B cell (primary cell): ENCODE data around the gene AOPEP.

Experiments used
- EZH2 ChIP-seq: IDR thresholded peaks from 2 replicates; pipeline ENCODE4 v1.6.1; 2012; ENCODE audit warnings: borderline replicate concordance, low read depth, mild to moderate bottlenecking, moderate library complexity, low read length; ENCODE audit not compliant: insufficient read depth, poor library complexity, severe bottlenecking
- TF ChIP-seq, protein P1 (sequence below): fragments of 200-600 bp; IDR thresholded peaks from one replicate; pipeline ENCODE4 v1.8.0; 2022; ENCODE audit warnings: antibody characterized with exemption, mild to moderate bottlenecking

DNA sequence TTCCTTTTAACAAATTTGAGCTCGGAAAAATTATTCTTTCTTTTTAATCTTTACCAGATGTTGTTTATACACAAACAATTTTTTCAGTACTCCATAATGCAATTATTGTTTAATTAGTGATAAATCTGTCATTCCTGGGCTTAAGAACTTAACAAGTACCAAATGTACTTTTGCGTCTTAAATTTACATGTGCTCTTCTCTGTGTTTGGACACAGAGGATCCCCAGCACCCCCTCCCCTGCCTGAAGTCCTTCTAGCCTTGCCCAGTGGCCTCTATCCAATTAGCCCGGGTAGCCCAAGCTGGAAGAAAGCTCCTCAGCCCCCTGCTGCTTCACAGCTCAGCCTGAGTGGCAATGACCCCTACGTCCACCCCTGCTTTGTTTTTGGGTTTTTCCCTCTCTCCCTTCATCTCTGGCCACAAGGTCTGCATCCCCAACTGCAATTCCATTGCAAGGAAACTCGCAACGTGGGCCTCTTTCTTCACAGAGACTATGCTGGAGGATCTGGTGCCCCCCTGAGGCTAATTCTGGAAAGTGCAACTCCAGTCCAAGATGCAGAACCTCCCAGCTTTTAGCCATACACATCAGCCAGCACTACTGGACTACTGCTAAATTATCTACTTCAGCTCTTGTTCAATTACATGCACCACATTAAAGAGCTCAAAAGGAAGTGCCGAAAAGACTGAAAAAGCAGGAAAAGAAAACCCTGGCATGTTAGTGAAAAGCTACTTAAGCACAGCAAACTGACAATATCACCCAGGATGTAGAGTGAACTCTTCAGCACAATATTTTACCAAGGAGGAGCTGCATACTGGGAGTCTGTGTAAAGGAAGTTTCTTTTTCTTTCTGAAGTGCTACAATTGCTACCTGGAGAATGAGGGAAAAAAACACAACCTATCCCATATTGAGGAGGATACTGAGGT, 404.8 kb downstream of the AOPEP start:
- TF ChIP-seq, protein P1, sequence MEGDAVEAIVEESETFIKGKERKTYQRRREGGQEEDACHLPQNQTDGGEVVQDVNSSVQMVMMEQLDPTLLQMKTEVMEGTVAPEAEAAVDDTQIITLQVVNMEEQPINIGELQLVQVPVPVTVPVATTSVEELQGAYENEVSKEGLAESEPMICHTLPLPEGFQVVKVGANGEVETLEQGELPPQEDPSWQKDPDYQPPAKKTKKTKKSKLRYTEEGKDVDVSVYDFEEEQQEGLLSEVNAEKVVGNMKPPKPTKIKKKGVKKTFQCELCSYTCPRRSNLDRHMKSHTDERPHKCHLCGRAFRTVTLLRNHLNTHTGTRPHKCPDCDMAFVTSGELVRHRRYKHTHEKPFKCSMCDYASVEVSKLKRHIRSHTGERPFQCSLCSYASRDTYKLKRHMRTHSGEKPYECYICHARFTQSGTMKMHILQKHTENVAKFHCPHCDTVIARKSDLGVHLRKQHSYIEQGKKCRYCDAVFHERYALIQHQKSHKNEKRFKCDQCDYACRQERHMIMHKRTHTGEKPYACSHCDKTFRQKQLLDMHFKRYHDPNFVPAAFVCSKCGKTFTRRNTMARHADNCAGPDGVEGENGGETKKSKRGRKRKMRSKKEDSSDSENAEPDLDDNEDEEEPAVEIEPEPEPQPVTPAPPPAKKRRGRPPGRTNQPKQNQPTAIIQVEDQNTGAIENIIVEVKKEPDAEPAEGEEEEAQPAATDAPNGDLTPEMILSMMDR = peak; percentile 76
- TF ChIP-seq EZH2 = no peak
